Measurements from ENCODE around the gene HS1BP3. TPM values are rescaled to one million over a fixed set of nuclear protein-coding genes. Genes with fewer than 3 reads are reported as not detected.

Gene HS1BP3
- total and polyA plus RNA-seq, 2 of the 13 experiments (the other 11 are each of a cell fraction or from before 2014, with no cell fraction given) = 15.2 to 22.0 TPM

- no peak for TF ChIP-seq TBP (CRISPR knock-in tag; IDR thresholded peaks at IDR 0.05)
- TF ChIP-seq ZBTB8A (CRISPR knock-in tag; IDR thresholded peaks at IDR 0.05; ENCODE audit: borderline replicate concordance, low read depth) = 0 out of 2 replicates have a peak, but pooled peaks have one; percentile 17
- TF ChIP-seq HMGA1 (CRISPR knock-in tag; conservative IDR thresholded peaks at IDR 0.05) = 0 out of 2 replicates have a peak, but pooled peaks have one; percentile 11
- TF ChIP-seq ZNF816 (CRISPR knock-in tag; IDR thresholded peaks at IDR 0.05; ENCODE audit: borderline replicate concordance) = peak; percentile 95; the same call in 1 of the 2 replicates
- TF ChIP-seq CENPX (CRISPR knock-in tag; IDR thresholded peaks at IDR 0.05) = no peak
- TF ChIP-seq HDAC6 (IDR thresholded peaks at IDR 0.05; ENCODE audit: low read depth, low read length) = no peak
- no peak for TF ChIP-seq POLR2AphosphoS2 (IDR thresholded peaks at IDR 0.05; ENCODE audit: low read depth, low read length)
- TF ChIP-seq ZNF841 (CRISPR knock-in tag; IDR thresholded peaks at IDR 0.05; ENCODE audit: borderline replicate concordance) = no peak
- TF ChIP-seq BCL3 (CRISPR knock-in tag; IDR thresholded peaks at IDR 0.05) = peak; percentile 99
- peak; percentile 83 for TF ChIP-seq MXD4 (CRISPR knock-in tag; IDR thresholded peaks at IDR 0.05)
- TF ChIP-seq ZNF34 (CRISPR knock-in tag; IDR thresholded peaks at IDR 0.05; ENCODE audit: borderline replicate concordance) = peak; percentile 97
- peak; percentile 100 for TF ChIP-seq ETV5 (CRISPR knock-in tag; IDR thresholded peaks at IDR 0.05; ENCODE audit: borderline replicate concordance)
- TF ChIP-seq POLR2G (IDR thresholded peaks at IDR 0.05; ENCODE audit: low read depth, low read length) = peak; percentile 43; the same call in 1 of the 2 replicates
- peak; percentile 49; the same call in 1 of the 2 replicates for TF ChIP-seq ZNF724P (CRISPR knock-in tag; IDR thresholded peaks at IDR 0.05; ENCODE audit: borderline replicate concordance)
- peak; percentile 90 for TF ChIP-seq ZBTB25 (CRISPR knock-in tag; IDR thresholded peaks at IDR 0.05)
- TF ChIP-seq, protein P1, sequence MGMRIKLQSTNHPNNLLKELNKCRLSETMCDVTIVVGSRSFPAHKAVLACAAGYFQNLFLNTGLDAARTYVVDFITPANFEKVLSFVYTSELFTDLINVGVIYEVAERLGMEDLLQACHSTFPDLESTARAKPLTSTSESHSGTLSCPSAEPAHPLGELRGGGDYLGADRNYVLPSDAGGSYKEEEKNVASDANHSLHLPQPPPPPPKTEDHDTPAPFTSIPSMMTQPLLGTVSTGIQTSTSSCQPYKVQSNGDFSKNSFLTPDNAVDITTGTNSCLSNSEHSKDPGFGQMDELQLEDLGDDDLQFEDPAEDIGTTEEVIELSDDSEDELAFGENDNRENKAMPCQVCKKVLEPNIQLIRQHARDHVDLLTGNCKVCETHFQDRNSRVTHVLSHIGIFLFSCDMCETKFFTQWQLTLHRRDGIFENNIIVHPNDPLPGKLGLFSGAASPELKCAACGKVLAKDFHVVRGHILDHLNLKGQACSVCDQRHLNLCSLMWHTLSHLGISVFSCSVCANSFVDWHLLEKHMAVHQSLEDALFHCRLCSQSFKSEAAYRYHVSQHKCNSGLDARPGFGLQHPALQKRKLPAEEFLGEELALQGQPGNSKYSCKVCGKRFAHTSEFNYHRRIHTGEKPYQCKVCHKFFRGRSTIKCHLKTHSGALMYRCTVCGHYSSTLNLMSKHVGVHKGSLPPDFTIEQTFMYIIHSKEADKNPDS (CRISPR knock-in tag; IDR thresholded peaks at IDR 0.05) = no peak
- no peak for TF ChIP-seq XBP1 (CRISPR knock-in tag; IDR thresholded peaks at IDR 0.05)
- peak; percentile 96 for TF ChIP-seq NFKBIZ (CRISPR knock-in tag; IDR thresholded peaks at IDR 0.05)
- TF ChIP-seq, protein P2, sequence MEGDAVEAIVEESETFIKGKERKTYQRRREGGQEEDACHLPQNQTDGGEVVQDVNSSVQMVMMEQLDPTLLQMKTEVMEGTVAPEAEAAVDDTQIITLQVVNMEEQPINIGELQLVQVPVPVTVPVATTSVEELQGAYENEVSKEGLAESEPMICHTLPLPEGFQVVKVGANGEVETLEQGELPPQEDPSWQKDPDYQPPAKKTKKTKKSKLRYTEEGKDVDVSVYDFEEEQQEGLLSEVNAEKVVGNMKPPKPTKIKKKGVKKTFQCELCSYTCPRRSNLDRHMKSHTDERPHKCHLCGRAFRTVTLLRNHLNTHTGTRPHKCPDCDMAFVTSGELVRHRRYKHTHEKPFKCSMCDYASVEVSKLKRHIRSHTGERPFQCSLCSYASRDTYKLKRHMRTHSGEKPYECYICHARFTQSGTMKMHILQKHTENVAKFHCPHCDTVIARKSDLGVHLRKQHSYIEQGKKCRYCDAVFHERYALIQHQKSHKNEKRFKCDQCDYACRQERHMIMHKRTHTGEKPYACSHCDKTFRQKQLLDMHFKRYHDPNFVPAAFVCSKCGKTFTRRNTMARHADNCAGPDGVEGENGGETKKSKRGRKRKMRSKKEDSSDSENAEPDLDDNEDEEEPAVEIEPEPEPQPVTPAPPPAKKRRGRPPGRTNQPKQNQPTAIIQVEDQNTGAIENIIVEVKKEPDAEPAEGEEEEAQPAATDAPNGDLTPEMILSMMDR (CRISPR knock-in tag; IDR thresholded peaks at IDR 0.05) = peak; percentile 73
- TF ChIP-seq KLF16 (CRISPR knock-in tag; IDR thresholded peaks at IDR 0.05) = peak in 1 of 2 experiments; percentile 99; a peak in 2 of 4 replicates
- TF ChIP-seq ZNF678 (CRISPR knock-in tag; IDR thresholded peaks at IDR 0.05) = peak; percentile 84; the same call in 1 of the 2 replicates
- peak; percentile 63; the same call in 1 of the 2 replicates for TF ChIP-seq ZNF576 (CRISPR knock-in tag; IDR thresholded peaks at IDR 0.05)
Measured at GRCh38 chr2:20593072-20594034, 57.5 kb downstream of the HS1BP3 start (continued).

Measured in HepG2 (cell line).